GM13976 (cell line): ENCODE measurements around the gene HNRNPA1.

Experiments used
- DNase-seq: peaks from one replicate; pipeline ENCODE4 v3.0.0; 2012; ENCODE audit warnings: low spot score
- CTCF ChIP-seq: IDR thresholded peaks from 2 replicates; pipeline ENCODE4 v1.5.1; 2012; ENCODE audit warnings: borderline replicate concordance, mild to moderate bottlenecking; ENCODE audit not compliant: insufficient read depth; ENCODE audit errors: extremely low read depth, missing control alignments, control extremely low read depth
- in situ Hi-C: fragments of 300-500 bp; cut with MboI; formaldehyde crosslinking; loops from one replicate; pipeline ENCODE4 v1.12.0; 2022; ENCODE audit warnings: low sequenced_read_pairs, mixed read lengths, inconsistent platforms; ENCODE audit not compliant: unreplicated experiment

The HNRNPA1 gene

GRCh38 chr12:54329759-54330158 lies 49.2 kb downstream of the HNRNPA1 start:
- in situ Hi-C loops, result no loop called here
- no peak for DNase-seq
- no peak for TF ChIP-seq CTCF

- no peak for TF ChIP-seq CTCF
- in situ Hi-C loops, result no loop called here
- no peak for DNase-seq
Measured at GRCh38 chr12:54330442-54330841, 49.9 kb downstream of the HNRNPA1 start.

- in situ Hi-C loops, result no loop called here
- no peak for TF ChIP-seq CTCF
Measured at GRCh38 chr12:54331461-54331860, 50.9 kb downstream of the HNRNPA1 start.

GRCh38 chr12:54333420-54334034 lies 53.0 kb downstream of the HNRNPA1 start:
- TF ChIP-seq CTCF, result no peak
- in situ Hi-C loops, result no loop called here
- no peak for DNase-seq

More at GRCh38 chr12:54331461-54331860, 50.9 kb downstream of the HNRNPA1 start:
- no peak for DNase-seq
